ENCODE results near the gene SGMS1. TPM values are rescaled to one million over a fixed set of nuclear protein-coding genes. Genes with fewer than 3 reads are reported as not detected.

Gene SGMS1
- total RNA-seq, 3 donors from 2014 or later = 66.5 to 114 (median 80.1) TPM

DNA sequence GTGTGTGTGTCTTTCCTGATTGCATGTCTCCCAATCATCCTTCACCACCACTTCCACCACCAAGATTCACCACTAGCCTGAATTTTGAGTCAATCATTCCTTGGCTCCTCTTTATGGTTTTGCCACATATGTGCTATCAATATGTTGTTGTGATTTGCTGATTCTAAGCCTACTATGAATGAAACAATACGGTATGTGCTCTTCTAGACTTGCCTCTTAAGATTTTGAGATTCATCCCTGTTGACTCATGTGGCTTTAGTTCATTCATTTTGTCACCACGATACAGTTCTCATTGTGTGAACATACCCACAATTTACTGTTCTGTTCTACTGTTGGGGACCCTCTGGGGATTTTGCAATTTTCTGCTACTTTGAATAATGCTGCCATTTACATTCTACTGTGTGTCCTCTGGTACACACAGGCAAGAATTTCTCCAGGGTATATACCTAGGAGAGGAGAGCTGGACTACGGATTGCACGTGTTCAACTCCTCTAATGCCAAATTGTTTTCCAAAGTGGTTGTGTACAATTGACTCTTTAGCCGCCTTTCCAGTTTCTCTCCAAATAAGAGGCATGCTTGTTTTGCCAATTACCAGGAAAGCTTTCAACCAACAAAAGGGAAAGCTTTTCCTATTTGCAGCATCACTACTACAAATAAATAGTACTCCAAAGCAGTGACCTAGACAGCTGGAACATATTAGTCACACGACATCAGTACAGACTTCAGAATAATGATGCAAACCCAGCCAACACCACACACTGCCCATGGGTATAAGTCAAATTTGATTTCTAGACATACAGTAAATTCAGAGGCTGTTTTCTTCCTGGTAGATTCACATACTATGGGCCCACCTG lies 30.0 kb downstream of the SGMS1 start:
- no peak for DNase-seq (ENCODE audit: low spot score in 2 of 2)
- H3K27ac ChIP-seq = no peak overlapping the region
- no peaks in the 10 kb centered on the region for H3K27me3 ChIP-seq
- no peak overlapping the region for H3K4me3 ChIP-seq
- H3K36me3 ChIP-seq = no peaks in the 10 kb centered on the region
- intact Hi-C loops (cut with DNase I; ENCODE audit: low total_unique reads) = no loop called here
- no peak for TF ChIP-seq POLR2A (IDR thresholded peaks at IDR 0.05)
- no peak for TF ChIP-seq CTCF (IDR thresholded peaks at IDR 0.05)
- no peak for TF ChIP-seq POLR2AphosphoS5 (IDR thresholded peaks at IDR 0.05)
- no peaks in the 10 kb centered on the region for H3K9me3 ChIP-seq
- no peaks in the 10 kb centered on the region for H3K4me1 ChIP-seq

DNA sequence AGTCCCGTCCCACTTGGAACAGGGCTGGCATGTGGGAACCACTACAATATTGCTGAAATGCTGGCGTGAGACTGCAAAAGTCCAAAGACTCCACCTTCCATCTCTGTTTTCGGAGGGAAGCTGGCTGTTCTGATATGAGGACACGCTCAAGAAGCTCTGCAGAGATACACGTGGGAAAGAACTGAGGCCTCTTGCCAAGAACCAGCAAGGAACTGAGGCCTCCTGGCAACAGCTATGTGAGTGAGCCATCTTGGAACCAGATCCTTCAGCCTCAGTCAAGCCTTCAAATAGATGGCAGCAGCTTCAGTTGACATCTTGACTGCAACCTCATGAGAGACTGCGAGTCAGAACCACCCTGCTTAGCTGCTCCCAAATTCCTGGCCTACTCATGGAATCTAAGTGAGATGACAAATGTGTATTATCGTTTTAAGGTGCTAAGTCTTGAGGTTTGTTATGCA lies 30.8 kb downstream of the SGMS1 start:
- DNase-seq (ENCODE audit: low spot score in 2 of 2) = no peak
- Histone ChIP-seq H3K9me3 (no peaks in the 10 kb centered on the region), H3K36me3 (no peaks in the 10 kb centered on the region), H3K4me3 (no peak overlapping the region), H3K27me3 (no peaks in the 10 kb centered on the region), H3K4me1 (no peaks in the 10 kb centered on the region), H3K27ac (no peak overlapping the region)
- intact Hi-C loops (cut with DNase I; ENCODE audit: low total_unique reads) = no loop called here
- TF ChIP-seq CTCF (IDR thresholded peaks at IDR 0.05) = no peak
- no peak for TF ChIP-seq POLR2A (IDR thresholded peaks at IDR 0.05)
- no peak for TF ChIP-seq POLR2AphosphoS5 (IDR thresholded peaks at IDR 0.05)

- Histone ChIP-seq H3K27ac (no peak overlapping the region), H3K4me3 (no peak overlapping the region), H3K36me3 (no peaks in the 10 kb centered on the region), H3K4me1 (no peaks in the 10 kb centered on the region), H3K9me3 (no peaks in the 10 kb centered on the region), H3K27me3 (no peaks in the 10 kb centered on the region)
- TF ChIP-seq POLR2A (IDR thresholded peaks at IDR 0.05) (no peak), CTCF (IDR thresholded peaks at IDR 0.05) (no peak), POLR2AphosphoS5 (IDR thresholded peaks at IDR 0.05) (no peak)
- DNase-seq (ENCODE audit: low spot score in 2 of 2) = no peak
- intact Hi-C loops (cut with DNase I; ENCODE audit: low total_unique reads) = no loop called here
These were observed 32.8 kb downstream of the SGMS1 start for GRCh38 chr10:50590935-50591334.

- H3K4me3 ChIP-seq = no peak overlapping the region
These were observed 37.0 kb downstream of the SGMS1 start for GRCh38 chr10:50586740-50587088.

More at GRCh38 chr10:50586740-50587088, 37.0 kb downstream of the SGMS1 start:
- intact Hi-C loops (cut with DNase I; ENCODE audit: low total_unique reads) = no loop called here
- TF ChIP-seq CTCF (IDR thresholded peaks at IDR 0.05) (no peak), POLR2A (IDR thresholded peaks at IDR 0.05) (no peak), POLR2AphosphoS5 (IDR thresholded peaks at IDR 0.05) (no peak)
- DNase-seq (ENCODE audit: low spot score in 2 of 2) = no peak
- no peaks in the 10 kb centered on the region for H3K27me3 ChIP-seq
- no peak overlapping the region for H3K27ac ChIP-seq
- H3K9me3 ChIP-seq = no peaks in the 10 kb centered on the region
- H3K4me1 ChIP-seq = no peaks in the 10 kb centered on the region
- H3K36me3 ChIP-seq = no peaks in the 10 kb centered on the region

Measured in breast epithelium (tissue), 4 donors.